Measurements from ENCODE around the gene GRM1.

GRCh38 chr6:146472918-146473317 is 444.1 kb downstream of the GRM1 start:
- TF ChIP-seq, protein P1, sequence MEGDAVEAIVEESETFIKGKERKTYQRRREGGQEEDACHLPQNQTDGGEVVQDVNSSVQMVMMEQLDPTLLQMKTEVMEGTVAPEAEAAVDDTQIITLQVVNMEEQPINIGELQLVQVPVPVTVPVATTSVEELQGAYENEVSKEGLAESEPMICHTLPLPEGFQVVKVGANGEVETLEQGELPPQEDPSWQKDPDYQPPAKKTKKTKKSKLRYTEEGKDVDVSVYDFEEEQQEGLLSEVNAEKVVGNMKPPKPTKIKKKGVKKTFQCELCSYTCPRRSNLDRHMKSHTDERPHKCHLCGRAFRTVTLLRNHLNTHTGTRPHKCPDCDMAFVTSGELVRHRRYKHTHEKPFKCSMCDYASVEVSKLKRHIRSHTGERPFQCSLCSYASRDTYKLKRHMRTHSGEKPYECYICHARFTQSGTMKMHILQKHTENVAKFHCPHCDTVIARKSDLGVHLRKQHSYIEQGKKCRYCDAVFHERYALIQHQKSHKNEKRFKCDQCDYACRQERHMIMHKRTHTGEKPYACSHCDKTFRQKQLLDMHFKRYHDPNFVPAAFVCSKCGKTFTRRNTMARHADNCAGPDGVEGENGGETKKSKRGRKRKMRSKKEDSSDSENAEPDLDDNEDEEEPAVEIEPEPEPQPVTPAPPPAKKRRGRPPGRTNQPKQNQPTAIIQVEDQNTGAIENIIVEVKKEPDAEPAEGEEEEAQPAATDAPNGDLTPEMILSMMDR (conservative IDR thresholded peaks at IDR 0.05; ENCODE audit: low read length) = no peak
- TF ChIP-seq EZH2phosphoT487 (IDR thresholded peaks at IDR 0.05; ENCODE audit: borderline replicate concordance) = no peak

All from Loucy (cell line).